Heart left ventricle (tissue), 16 donors: Measurements from ENCODE around the gene ASAP2. TPM values are rescaled to one million over a fixed set of nuclear protein-coding genes. Genes with fewer than 3 reads are reported as not detected.

ENCODE experiments used
- ATAC-seq, 4 donors: fragments of 200-7000 bp; cut with Tn5 transposase; one replicate each; pipeline ENCODE4 v1.9.1; 2020 to 2022; ENCODE audit warnings: moderate library complexity in 4 of 4, mild to moderate bottlenecking in 3 of 4, moderate number of reproducible peaks in 1 of 4
- DNase-seq, 5 donors: peaks; one replicate each; pipeline ENCODE4 v3.0.0-alpha.2; 2020
- H3K27ac ChIP-seq, 12 donors: fragments of 200-600 bp; sonication (generic) in 4 of 12; one replicate each; pipeline versions ENCODE4 v1.5.0 to v1.8.0; 2016 to 2022; ENCODE audit warnings: mild to moderate bottlenecking in 2 of 12
- H3K27me3 ChIP-seq, 9 donors: fragments of 200-600 bp; sonication (generic) in 2 of 9; one replicate each; pipeline versions ENCODE4 v1.5.1 to v1.8.0; 2016 to 2022; ENCODE audit warnings: mild to moderate bottlenecking in 3 of 9
- H3K36me3 ChIP-seq, 9 donors: fragments of 200-600 bp; sonication (generic) in 2 of 9; one replicate each; pipeline versions ENCODE4 v1.5.0 to v1.8.0; 2018 to 2022; ENCODE audit warnings: mild to moderate bottlenecking in 2 of 9
- H3K4me1 ChIP-seq, 12 donors: fragments of 200-600 bp; sonication (generic) in 4 of 12; one replicate each; pipeline versions ENCODE4 v1.5.0 to v1.8.0; 2016 to 2022; ENCODE audit warnings: mild to moderate bottlenecking in 3 of 12
- H3K4me3 ChIP-seq, 12 donors: fragments of 200-600 bp; sonication (generic) in 4 of 12; one replicate each; pipeline versions ENCODE4 v1.5.0 to v1.8.0; 2017 to 2022; ENCODE audit warnings: mild to moderate bottlenecking in 9 of 12, moderate library complexity in 4 of 12
- H3K9me3 ChIP-seq, 12 donors: fragments of 200-600 bp; sonication (generic) in 4 of 12; one replicate each; pipeline versions ENCODE4 v1.5.0 to v1.8.0; 2016 to 2022; ENCODE audit warnings: mild to moderate bottlenecking in 1 of 12
- POLR2A ChIP-seq, 2 donors: fragments of 450-650 bp; IDR thresholded peaks; one replicate each; pipeline ENCODE4 v1.6.1; 2017; ENCODE audit warnings: antibody characterized with exemption in 2 of 2, mild to moderate bottlenecking in 2 of 2, moderate library complexity in 2 of 2
- WGBS, 4 donors: extraction: QIAGEN DNeasy Blood & Tissue Kit in 2 of 4; methylation state at CpG; one replicate each; pipeline versions ENCODE4 v1.1.5 to v1.1.7; 2013 to 2018; 5-methylcytosine and 5-hydroxymethylcytosine counted together
- intact Hi-C, 10 donors: fragments of 100-400 bp; cut with DNase I; formaldehyde crosslinking; loops; one replicate each; pipeline versions ENCODE4 v1.11.1 to v1.14.2; 2022
- polyA plus RNA-seq, 2 donors: library from polyadenylated mRNA; stranded (reverse); fragments of 200-250 nt; gene quantifications; one replicate each; pipeline ENCODE4 v1.2.3, GENCODE V29; 2013
- total RNA-seq, 9 donors: library from RNA; depleted of rRNA in 2 of 9; stranded (reverse); fragments of >200 nt in 2 of 9; fragmentation: NEBNext Ultra II Directional in 3 of 9; extraction: Animal tissue kit (Norgen Biotek cat#: 25700) in 3 of 9; gene quantifications; one replicate each; pipeline versions ENCODE4 v1.1.0 to v1.2.4, GENCODE V29; 2016 to 2023
- TF ChIP-seq, protein P1 (sequence below), 12 donors: fragments of 200-600 bp; sonication (generic) in 4 of 12; IDR thresholded peaks; one replicate each; pipeline versions ENCODE4 v1.5.0 to v1.8.0; 2018 to 2022; ENCODE audit warnings: antibody characterized with exemption in 12 of 12, mild to moderate bottlenecking in 5 of 12
- donor health status: ischemic (EF 13 %, LVEDD 7.1; RV severe dilation, severe dysfunction).
- donor health status: healthy with polysubstance abuse.
- donor health status: DM: no; HTN: yes; CAD: no.
- donor health status: DM: no; HTN: no; CAD: no.
- donor health status: ischemic (EF 25% LVEDD 6.9; RV normal size, moderate dysfunction).
- donor health status: ischemic (EF 25% LVEDD 5.7; RV mildly dilated, moderate dysfunction).
- donor health status: healthy.
- donor health status: DM: yes; HTN: yes; CAD: no.
- donor health status: ischemic (EF 35%, LVEDD 5.7; RV mildly dilated, moderate dysfunction).
- donor health status: nonischemic (EF 11% LVEDD 7.7; RV severe dilation, severe dysfunction).
- donor health status: DM: yes; HTN: yes; CAD: no.
- donor health status: PGD.
- donor health status: ischemic (EF 29% LVEDD 5.4; RV normal size, mild dysfunction).
- donor health status: nonischemic (EF 23%, LVEDD 6.1; RV moderate dilation, normal function).

ASAP2 gene
- total and polyA plus RNA-seq, 11 donors = 6.7 to 17.0 (median 11.9) TPM

DNA sequence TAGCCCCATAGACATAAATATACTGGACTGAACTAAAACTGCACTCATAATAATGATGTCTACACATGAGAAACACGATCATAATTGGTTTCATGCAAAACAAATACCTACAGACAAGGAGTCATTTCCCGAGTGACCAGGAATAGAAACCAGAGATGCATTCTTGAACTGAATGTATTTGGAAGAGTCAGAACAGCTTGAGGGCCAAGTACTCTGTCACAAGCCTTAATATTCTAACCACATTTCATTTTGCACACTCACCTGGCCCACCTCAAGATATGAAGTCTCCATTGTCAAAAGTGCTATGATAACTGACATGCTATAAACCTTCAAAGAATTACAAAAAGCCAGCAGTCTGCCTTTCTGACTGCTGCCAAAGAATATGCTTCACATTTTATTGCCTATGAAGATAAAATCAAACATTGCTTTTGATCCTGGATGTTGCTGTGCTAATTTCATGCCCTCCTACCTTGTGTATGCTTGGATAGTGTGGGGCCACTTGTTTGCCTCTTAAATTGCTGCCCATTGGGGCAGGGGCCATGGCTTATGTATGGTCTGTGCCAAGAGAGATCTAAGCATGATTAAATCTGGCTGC is 18.9 kb upstream of the ASAP2 start:
- H3K36me3 ChIP-seq = no peaks in the 10 kb centered on the region
- H3K9me3 ChIP-seq = no peaks in the 10 kb centered on the region
- no peaks in the 10 kb centered on the region for H3K27me3 ChIP-seq
- DNase-seq (no peak), ATAC-seq (no peak)
- peak overlapping the region in 1 of 12 donors; percentile 8 for H3K27ac ChIP-seq
- 38 to 58% (median 52%) methylated on average over 2 of the region's 2 CpGs for WGBS, 4 donors
- intact Hi-C loops = no loop called here
- no peak overlapping the region for H3K4me3 ChIP-seq
- H3K4me1 ChIP-seq = peaks cover 0 to 25% (median 11%) of the 10 kb centered on the region in 12 donors
- TF ChIP-seq, protein P1, sequence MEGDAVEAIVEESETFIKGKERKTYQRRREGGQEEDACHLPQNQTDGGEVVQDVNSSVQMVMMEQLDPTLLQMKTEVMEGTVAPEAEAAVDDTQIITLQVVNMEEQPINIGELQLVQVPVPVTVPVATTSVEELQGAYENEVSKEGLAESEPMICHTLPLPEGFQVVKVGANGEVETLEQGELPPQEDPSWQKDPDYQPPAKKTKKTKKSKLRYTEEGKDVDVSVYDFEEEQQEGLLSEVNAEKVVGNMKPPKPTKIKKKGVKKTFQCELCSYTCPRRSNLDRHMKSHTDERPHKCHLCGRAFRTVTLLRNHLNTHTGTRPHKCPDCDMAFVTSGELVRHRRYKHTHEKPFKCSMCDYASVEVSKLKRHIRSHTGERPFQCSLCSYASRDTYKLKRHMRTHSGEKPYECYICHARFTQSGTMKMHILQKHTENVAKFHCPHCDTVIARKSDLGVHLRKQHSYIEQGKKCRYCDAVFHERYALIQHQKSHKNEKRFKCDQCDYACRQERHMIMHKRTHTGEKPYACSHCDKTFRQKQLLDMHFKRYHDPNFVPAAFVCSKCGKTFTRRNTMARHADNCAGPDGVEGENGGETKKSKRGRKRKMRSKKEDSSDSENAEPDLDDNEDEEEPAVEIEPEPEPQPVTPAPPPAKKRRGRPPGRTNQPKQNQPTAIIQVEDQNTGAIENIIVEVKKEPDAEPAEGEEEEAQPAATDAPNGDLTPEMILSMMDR (IDR thresholded peaks at IDR 0.05) = no peak
- TF ChIP-seq POLR2A (IDR thresholded peaks at IDR 0.05) = no peak

DNA sequence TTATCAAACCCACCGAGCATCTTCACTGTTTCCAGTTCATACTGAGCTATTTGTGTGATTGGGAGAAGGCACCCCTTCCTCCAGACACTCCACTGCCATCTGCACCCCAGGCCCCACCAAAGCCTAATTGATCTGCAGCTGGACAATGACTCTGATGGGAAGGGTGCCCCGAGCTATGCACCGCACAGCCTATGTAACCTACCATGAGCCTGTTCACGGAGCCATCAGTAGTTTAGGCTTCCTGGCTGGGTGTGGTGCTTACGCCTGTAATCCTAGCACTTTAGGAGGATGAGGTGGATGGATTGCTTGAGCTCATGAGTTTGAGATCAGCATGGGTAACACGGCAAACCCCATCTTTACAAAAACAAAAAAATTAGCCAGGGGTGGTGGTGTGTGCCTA is 17.8 kb upstream of the ASAP2 start:
- Histone ChIP-seq H3K4me3 (no peak overlapping the region), H3K9me3 (no peaks in the 10 kb centered on the region), H3K27ac (peak overlapping the region in 1 of 12 donors; percentile 14), H3K4me1 (peaks cover 0 to 33% (median 12%) of the 10 kb centered on the region in 12 donors), H3K36me3 (no peaks in the 10 kb centered on the region), H3K27me3 (no peaks in the 10 kb centered on the region)
- no peak for DNase-seq
- intact Hi-C loops = no loop called here
- WGBS, 4 donors = 85 to 97% (median 92%) methylated on average over 6 of the region's 6 CpGs
- ATAC-seq = no peak
- TF ChIP-seq POLR2A (IDR thresholded peaks at IDR 0.05) = no peak
- TF ChIP-seq, protein P1 (IDR thresholded peaks at IDR 0.05) = no peak

DNA sequence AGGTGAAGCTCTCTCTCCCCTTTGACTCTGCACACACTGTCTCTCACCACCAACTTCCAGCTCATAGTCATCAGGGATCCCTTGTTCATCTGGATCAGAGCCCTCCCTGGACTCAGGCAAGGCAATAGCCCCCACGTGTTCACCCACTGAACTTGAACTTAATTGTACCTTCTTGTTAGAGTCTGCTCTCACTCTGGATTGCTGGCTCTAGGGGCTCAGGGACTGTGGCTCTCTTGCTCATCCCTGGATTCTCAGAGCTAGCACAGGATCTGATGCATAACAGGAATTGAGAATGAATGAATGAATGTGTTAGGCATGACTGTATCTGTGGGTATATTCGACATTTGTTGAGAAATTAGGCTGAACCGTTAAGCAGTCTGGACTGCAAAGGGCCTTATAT is 16.7 kb upstream of the ASAP2 start:
- no peaks in the 10 kb centered on the region for H3K9me3 ChIP-seq
- TF ChIP-seq, protein P1 (IDR thresholded peaks at IDR 0.05) = no peak
- no peak for TF ChIP-seq POLR2A (IDR thresholded peaks at IDR 0.05)
- peaks cover 0 to 35% (median 13%) of the 10 kb centered on the region in 12 donors for H3K4me1 ChIP-seq
- no peaks in the 10 kb centered on the region for H3K36me3 ChIP-seq
- no peak overlapping the region for H3K4me3 ChIP-seq
- no peak for ATAC-seq
- H3K27ac ChIP-seq = peak overlapping the region in 7 of 12 donors; percentile 15 to 84 (median 61)
- WGBS, 4 donors = 75 to 93% (median 82%) methylated on average over 3 of the region's 3 CpGs
- no peak for DNase-seq
- no peaks in the 10 kb centered on the region for H3K27me3 ChIP-seq
- intact Hi-C loops = loop anchor here in 2 of 10 donors (5.0 kb wide), 2 partner anchors 38 to 48 kb away; no protein-coding TSS in a partner anchor

DNA sequence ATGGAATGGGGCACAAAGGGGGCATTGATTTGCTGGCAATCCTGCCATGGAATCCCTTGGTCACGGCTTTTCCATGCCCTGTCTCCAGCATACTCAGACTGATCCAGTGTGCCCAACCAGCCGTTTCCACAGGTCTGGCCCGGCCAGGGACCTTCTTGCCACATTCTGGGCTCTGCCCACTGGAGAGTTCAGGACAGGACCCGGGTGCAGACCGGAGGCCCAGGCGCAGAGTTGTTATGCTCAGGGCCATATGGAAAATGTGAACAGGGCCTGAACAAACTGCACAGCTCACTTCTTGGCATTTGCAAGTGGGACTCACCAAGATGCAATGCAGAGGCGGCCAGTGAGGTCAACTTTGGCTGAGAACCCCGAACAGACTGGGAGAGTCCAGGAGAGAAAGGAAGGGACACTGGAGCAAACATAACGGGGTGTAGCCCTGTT is 15.6 kb upstream of the ASAP2 start:
- H3K4me1 ChIP-seq = peaks cover 0 to 35% (median 13%) of the 10 kb centered on the region in 12 donors
- TF ChIP-seq, protein P1 (IDR thresholded peaks at IDR 0.05) = no peak
- TF ChIP-seq POLR2A (IDR thresholded peaks at IDR 0.05) = no peak
- peak; percentile 69 to 92 (median 84) for DNase-seq
- H3K27me3 ChIP-seq = no peaks in the 10 kb centered on the region
- H3K4me3 ChIP-seq = no peak overlapping the region
- intact Hi-C loops = loop anchor here in 2 of 10 donors (5.0 kb wide), 2 partner anchors 39 to 49 kb away; no protein-coding TSS in a partner anchor
- H3K36me3 ChIP-seq = no peaks in the 10 kb centered on the region
- peak; percentile 90 to 96 (median 93) for ATAC-seq
- H3K27ac ChIP-seq = peak overlapping the region; percentile 48 to 88 (median 76)
- 17 to 28% (median 22%) methylated on average over 5 to 9 of the region's 9 CpGs for WGBS, 4 donors
- H3K9me3 ChIP-seq = no peaks in the 10 kb centered on the region
